ENCODE measurements around the gene CHRNB1. TPM values are rescaled to one million over a fixed set of nuclear protein-coding genes. Genes with fewer than 3 reads are reported as not detected.

The CHRNB1 gene
- total and polyA plus RNA-seq, 2 donors, result 12.9 to 18.5 TPM

- peak overlapping the region; percentile 97 to 98 for H3K27ac ChIP-seq (ENCODE audit: low read depth in 1 of 2, low read length in 1 of 2)
- peak overlapping the region; percentile 68 to 78 for H3K4me3 ChIP-seq (ENCODE audit: low read length in 2 of 2)
- WGBS, result under 1% methylated on average over 38 of the region's 38 CpGs
- DNase-seq (ENCODE audit: low read depth in 6 of 9, low spot score in 9 of 9), result peak; percentile 89 to 99 (median 97)
- H3K9me3 ChIP-seq (ENCODE audit: control insufficient read depth in 2 of 2, insufficient read depth in 1 of 2, low read length in 1 of 2), result no peaks in the 10 kb centered on the region
- peaks cover 20 to 48% of the 10 kb centered on the region in 2 donors for H3K4me1 ChIP-seq (ENCODE audit: control insufficient read depth in 2 of 2, insufficient read depth in 2 of 2, low read length in 2 of 2)
- H3K27me3 ChIP-seq (ENCODE audit: control insufficient read depth in 2 of 2, insufficient read depth in 1 of 2, low read length in 1 of 2), result no peaks in the 10 kb centered on the region
- peaks cover 8 to 13% of the 10 kb centered on the region in 2 donors for H3K36me3 ChIP-seq (ENCODE audit: control insufficient read depth in 2 of 2, insufficient read depth in 2 of 2, low read length in 1 of 2)
Measured at GRCh38 chr17:7483255-7484066, 38.6 kb downstream of the CHRNB1 start.

- no peaks in the 10 kb centered on the region for H3K9me3 ChIP-seq (ENCODE audit: control insufficient read depth in 2 of 2, insufficient read depth in 1 of 2, low read length in 1 of 2)
- H3K4me3 ChIP-seq (ENCODE audit: low read length in 2 of 2), result peak within 1 kb of the TSS; percentile 78 to 84
- under 1% methylated on average over 64 of the region's 64 CpGs for WGBS
- H3K27me3 ChIP-seq (ENCODE audit: control insufficient read depth in 2 of 2, insufficient read depth in 1 of 2, low read length in 1 of 2), result no peaks in the 10 kb centered on the region
- DNase-seq (ENCODE audit: low read depth in 6 of 9, low spot score in 9 of 9), result peak; percentile 93 to 99 (median 97)
- H3K27ac ChIP-seq (ENCODE audit: low read depth in 1 of 2, low read length in 1 of 2), result peak within 1 kb of the TSS; percentile 97 to 98
- peaks cover 8 to 21% of the 10 kb centered on the region in 2 donors for H3K36me3 ChIP-seq (ENCODE audit: control insufficient read depth in 2 of 2, insufficient read depth in 2 of 2, low read length in 1 of 2)
- H3K4me1 ChIP-seq (ENCODE audit: control insufficient read depth in 2 of 2, insufficient read depth in 2 of 2, low read length in 2 of 2), result peaks cover 18 to 45% of the 10 kb centered on the region in 2 donors
Measured at GRCh38 chr17:7484067-7484918, 39.4 kb downstream of the CHRNB1 start, which contains the start of gene POLR2A. POLR2A (plus strand) TSS chr17:7484366.

GRCh38 chr17:7484919-7485377, 40.1 kb downstream of the CHRNB1 start:
- Histone ChIP-seq H3K27me3 (ENCODE audit: control insufficient read depth in 2 of 2, insufficient read depth in 1 of 2, low read length in 1 of 2) (no peaks in the 10 kb centered on the region), H3K9me3 (ENCODE audit: control insufficient read depth in 2 of 2, insufficient read depth in 1 of 2, low read length in 1 of 2) (no peaks in the 10 kb centered on the region), H3K27ac (ENCODE audit: low read depth in 1 of 2, low read length in 1 of 2) (peak overlapping the region; percentile 97 to 98), H3K36me3 (ENCODE audit: control insufficient read depth in 2 of 2, insufficient read depth in 2 of 2, low read length in 1 of 2) (peaks cover 11 to 27% of the 10 kb centered on the region in 2 donors), H3K4me1 (ENCODE audit: control insufficient read depth in 2 of 2, insufficient read depth in 2 of 2, low read length in 2 of 2) (peaks cover 17 to 45% of the 10 kb centered on the region in 2 donors), H3K4me3 (ENCODE audit: low read length in 2 of 2) (peak overlapping the region; percentile 78 to 84)
- DNase-seq (ENCODE audit: low read depth in 6 of 9, low spot score in 9 of 9), result no peak
- WGBS, result under 1% methylated on average over 19 of the region's 19 CpGs

- Histone ChIP-seq H3K4me3 (ENCODE audit: low read length in 2 of 2) (peak overlapping the region; percentile 78 to 84), H3K9me3 (ENCODE audit: control insufficient read depth in 2 of 2, insufficient read depth in 1 of 2, low read length in 1 of 2) (no peaks in the 10 kb centered on the region), H3K4me1 (ENCODE audit: control insufficient read depth in 2 of 2, insufficient read depth in 2 of 2, low read length in 2 of 2) (peaks cover 14 to 35% of the 10 kb centered on the region in 2 donors), H3K27ac (ENCODE audit: low read depth in 1 of 2, low read length in 1 of 2) (peak overlapping the region in 1 of 2 donors; percentile 39), H3K27me3 (ENCODE audit: control insufficient read depth in 2 of 2, insufficient read depth in 1 of 2, low read length in 1 of 2) (no peaks in the 10 kb centered on the region), H3K36me3 (ENCODE audit: control insufficient read depth in 2 of 2, insufficient read depth in 2 of 2, low read length in 1 of 2) (peaks cover 11 to 39% of the 10 kb centered on the region in 2 donors)
- WGBS, result 74% methylated on average over 3 of the region's 3 CpGs
- no peak for DNase-seq (ENCODE audit: low read depth in 6 of 9, low spot score in 9 of 9)
Measured at GRCh38 chr17:7486181-7486580, 41.3 kb downstream of the CHRNB1 start.

GRCh38 chr17:7490144-7490543, 45.3 kb downstream of the CHRNB1 start:
- Histone ChIP-seq H3K27me3 (ENCODE audit: control insufficient read depth in 2 of 2, insufficient read depth in 1 of 2, low read length in 1 of 2) (no peaks in the 10 kb centered on the region), H3K9me3 (ENCODE audit: control insufficient read depth in 2 of 2, insufficient read depth in 1 of 2, low read length in 1 of 2) (no peaks in the 10 kb centered on the region), H3K4me3 (ENCODE audit: low read length in 2 of 2) (no peak overlapping the region), H3K36me3 (ENCODE audit: control insufficient read depth in 2 of 2, insufficient read depth in 2 of 2, low read length in 1 of 2) (peaks cover 21 to 61% of the 10 kb centered on the region in 2 donors), H3K27ac (ENCODE audit: low read depth in 1 of 2, low read length in 1 of 2) (no peak overlapping the region), H3K4me1 (ENCODE audit: control insufficient read depth in 2 of 2, insufficient read depth in 2 of 2, low read length in 2 of 2) (peaks cover 14 to 20% of the 10 kb centered on the region in 2 donors)
- WGBS, result 91% methylated on average over 8 of the region's 8 CpGs
- DNase-seq (ENCODE audit: low read depth in 6 of 9, low spot score in 9 of 9), result no peak

- no peaks in the 10 kb centered on the region for H3K27me3 ChIP-seq (ENCODE audit: control insufficient read depth in 2 of 2, insufficient read depth in 1 of 2, low read length in 1 of 2)
- H3K4me3 ChIP-seq (ENCODE audit: low read length in 2 of 2), result no peak overlapping the region
- peaks cover 34 to 67% of the 10 kb centered on the region in 2 donors for H3K36me3 ChIP-seq (ENCODE audit: control insufficient read depth in 2 of 2, insufficient read depth in 2 of 2, low read length in 1 of 2)
- 100% methylated on average over 1 of the region's 1 CpG for WGBS
- H3K9me3 ChIP-seq (ENCODE audit: control insufficient read depth in 2 of 2, insufficient read depth in 1 of 2, low read length in 1 of 2), result no peaks in the 10 kb centered on the region
- no peak overlapping the region for H3K27ac ChIP-seq (ENCODE audit: low read depth in 1 of 2, low read length in 1 of 2)
- H3K4me1 ChIP-seq (ENCODE audit: control insufficient read depth in 2 of 2, insufficient read depth in 2 of 2, low read length in 2 of 2), result peaks cover 6 to 9% of the 10 kb centered on the region in 2 donors
- DNase-seq (ENCODE audit: low read depth in 6 of 9, low spot score in 9 of 9), result no peak
Measured at GRCh38 chr17:7491583-7491982, 46.7 kb downstream of the CHRNB1 start.

GRCh38 chr17:7493941-7494340, 49.1 kb downstream of the CHRNB1 start:
- over 99% methylated on average over 3 of the region's 3 CpGs for WGBS
- Histone ChIP-seq H3K4me1 (ENCODE audit: control insufficient read depth in 2 of 2, insufficient read depth in 2 of 2, low read length in 2 of 2) (peaks cover 0 to 5% of the 10 kb centered on the region in 2 donors), H3K4me3 (ENCODE audit: low read length in 2 of 2) (no peak overlapping the region), H3K27ac (ENCODE audit: low read depth in 1 of 2, low read length in 1 of 2) (no peak overlapping the region), H3K9me3 (ENCODE audit: control insufficient read depth in 2 of 2, insufficient read depth in 1 of 2, low read length in 1 of 2) (no peaks in the 10 kb centered on the region), H3K27me3 (ENCODE audit: control insufficient read depth in 2 of 2, insufficient read depth in 1 of 2, low read length in 1 of 2) (no peaks in the 10 kb centered on the region), H3K36me3 (ENCODE audit: control insufficient read depth in 2 of 2, insufficient read depth in 2 of 2, low read length in 1 of 2) (peaks cover 49 to 79% of the 10 kb centered on the region in 2 donors)
- DNase-seq (ENCODE audit: low read depth in 6 of 9, low spot score in 9 of 9), result no peak

GRCh38 chr17:7495906-7496434, 51.1 kb downstream of the CHRNB1 start:
- H3K9me3 ChIP-seq (ENCODE audit: control insufficient read depth in 2 of 2, insufficient read depth in 1 of 2, low read length in 1 of 2), result no peaks in the 10 kb centered on the region
- DNase-seq (ENCODE audit: low read depth in 6 of 9, low spot score in 9 of 9), result no peak
- H3K4me3 ChIP-seq (ENCODE audit: low read length in 2 of 2), result no peak overlapping the region
- 98% methylated on average over 12 of the region's 12 CpGs for WGBS
- peaks cover 0 to 2% of the 10 kb centered on the region in 2 donors for H3K4me1 ChIP-seq (ENCODE audit: control insufficient read depth in 2 of 2, insufficient read depth in 2 of 2, low read length in 2 of 2)
- peaks cover 65 to 79% of the 10 kb centered on the region in 2 donors for H3K36me3 ChIP-seq (ENCODE audit: control insufficient read depth in 2 of 2, insufficient read depth in 2 of 2, low read length in 1 of 2)
- no peak overlapping the region for H3K27ac ChIP-seq (ENCODE audit: low read depth in 1 of 2, low read length in 1 of 2)
- no peaks in the 10 kb centered on the region for H3K27me3 ChIP-seq (ENCODE audit: control insufficient read depth in 2 of 2, insufficient read depth in 1 of 2, low read length in 1 of 2)
